NCI-H526 (cell line): ENCODE results near the gene MAP3K7.

Experiments used
- DNase-seq, 2 experiments: peaks; one replicate each; lab custom pipeline; 2025; lab: John Stamatoyannopoulos, UW

The MAP3K7 gene

DNA sequence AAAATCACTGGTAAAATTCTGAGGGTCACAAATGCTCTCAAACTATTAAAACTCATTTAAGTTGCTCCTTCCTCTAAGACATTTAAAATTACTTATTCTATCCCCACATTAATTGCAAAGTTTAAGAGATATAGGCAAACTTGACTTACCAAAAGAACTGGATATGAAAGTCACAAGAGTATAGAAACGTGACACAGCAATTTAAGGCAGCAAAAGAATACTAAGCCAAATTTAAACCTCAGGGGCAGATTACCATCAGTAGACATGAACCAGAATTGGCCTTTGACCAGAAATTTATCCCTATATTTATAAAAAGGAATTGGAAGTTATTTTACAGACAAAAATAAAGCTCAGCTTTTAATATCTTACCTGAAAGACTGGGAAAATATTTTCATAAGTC, 56.0 kb downstream of the MAP3K7 start:
- DNase-seq, result no peak

DNA sequence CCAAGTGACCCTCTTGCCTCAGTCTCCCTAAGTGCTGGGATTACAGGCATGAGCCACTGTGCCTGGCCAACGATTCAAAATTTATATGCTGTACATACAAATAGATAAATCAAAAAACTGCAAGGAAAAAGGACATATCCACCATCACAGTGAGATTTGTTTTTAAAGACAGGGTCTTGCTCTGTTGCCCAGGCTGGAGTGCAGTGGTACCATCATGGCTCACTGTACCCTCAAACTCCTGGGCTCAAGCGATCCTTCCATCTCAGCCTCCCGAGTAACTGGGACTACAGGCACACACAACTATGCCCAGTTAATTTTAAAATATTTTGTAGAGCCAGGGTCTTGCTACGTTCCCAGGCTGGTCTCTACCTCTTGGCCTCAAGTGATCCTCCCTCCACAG, 61.5 kb downstream of the MAP3K7 start:
- no peak for DNase-seq

- no peak for DNase-seq
Observed at GRCh38 chr6:90523779-90524310, 63.0 kb downstream of the MAP3K7 start.

- no peak for DNase-seq
Observed at GRCh38 chr6:90521955-90522354, 64.9 kb downstream of the MAP3K7 start.

GRCh38 chr6:90516074-90516660, 70.7 kb downstream of the MAP3K7 start:
- DNase-seq, result no peak

- DNase-seq, result no peak
Observed at GRCh38 chr6:90514496-90514895, 72.4 kb downstream of the MAP3K7 start.

GRCh38 chr6:90508753-90509152, 78.1 kb downstream of the MAP3K7 start:
- DNase-seq, result no peak

GRCh38 chr6:90502866-90503407, 83.9 kb downstream of the MAP3K7 start:
- no peak for DNase-seq

DNA sequence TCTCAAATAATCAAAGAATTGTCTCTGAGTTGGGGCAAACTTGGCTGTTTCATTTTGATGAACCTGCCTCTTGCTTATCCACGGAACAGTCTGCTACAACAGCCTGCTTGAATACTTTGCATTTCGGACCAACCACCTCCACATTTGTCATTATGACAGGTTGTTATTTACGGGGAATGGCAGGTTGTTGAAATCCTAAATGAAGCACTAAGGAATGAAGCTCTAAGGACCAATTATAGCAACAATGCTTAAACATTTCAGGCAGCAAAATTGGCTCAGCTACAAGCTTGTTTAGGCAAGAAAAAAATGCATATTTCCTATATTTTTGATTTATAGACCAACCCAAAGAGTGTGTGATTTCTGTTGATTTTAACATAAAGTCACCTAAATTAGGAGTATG, 84.5 kb downstream of the MAP3K7 start:
- DNase-seq, result no peak

GRCh38 chr6:90500458-90500857, 86.4 kb downstream of the MAP3K7 start:
- DNase-seq, result peak; percentile 16 to 18

DNA sequence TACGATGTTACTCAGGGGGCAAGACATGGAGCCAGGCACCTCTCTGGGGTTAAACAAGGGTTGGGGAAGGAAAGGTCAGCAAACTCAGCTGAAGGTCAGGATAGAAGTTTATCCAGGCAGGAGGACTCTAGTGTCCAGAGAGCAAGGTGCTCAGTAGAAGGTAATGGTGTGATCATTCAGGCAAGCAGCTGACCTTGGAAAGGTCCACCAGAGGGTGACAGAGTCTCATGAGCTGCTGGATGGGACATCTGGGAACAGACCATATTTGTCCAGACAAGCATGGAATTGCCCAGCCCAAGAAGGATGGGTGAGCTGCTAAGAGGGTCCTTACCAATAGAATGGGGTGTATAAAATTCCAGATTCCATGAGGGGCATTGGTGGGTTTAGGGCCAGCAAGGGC, 89.5 kb downstream of the MAP3K7 start:
- DNase-seq, result peak in 1 of 2 experiments; percentile 19

DNA sequence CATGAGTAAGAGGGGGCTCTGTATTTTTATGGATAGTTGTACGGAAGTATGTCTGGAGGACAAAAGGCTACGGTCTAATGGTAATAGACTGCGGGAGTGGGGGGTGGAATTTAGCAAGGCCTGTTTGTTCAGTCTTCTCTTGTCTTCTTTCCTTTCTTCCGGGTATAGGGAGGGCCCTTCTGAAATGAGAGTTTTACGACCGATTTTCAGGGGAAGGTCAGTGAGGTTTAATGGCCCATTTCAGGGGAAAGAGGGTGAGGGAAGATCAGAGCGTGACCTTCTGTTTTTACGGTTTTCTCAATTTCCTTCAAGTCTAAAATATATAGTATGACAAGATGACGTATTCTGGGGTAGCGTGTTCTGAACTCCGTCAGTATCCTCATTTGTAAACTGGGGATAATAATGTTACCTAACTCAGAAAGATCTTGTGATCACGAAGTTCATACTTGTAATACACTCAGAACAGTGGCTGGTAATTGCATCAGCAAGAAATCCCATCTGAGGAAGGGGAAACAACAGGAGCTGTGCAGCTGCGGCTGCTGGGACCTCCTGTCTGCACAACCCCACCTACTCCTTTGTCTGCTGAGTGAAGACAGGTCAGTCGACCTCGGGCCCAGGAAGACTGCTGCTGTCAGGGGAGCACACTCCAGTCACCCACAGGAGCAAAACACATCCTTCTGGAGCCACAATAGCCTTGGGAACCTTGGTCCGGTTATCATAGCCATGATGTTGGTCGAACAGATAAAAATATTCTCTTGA, 90.4 kb downstream of the MAP3K7 start:
- DNase-seq, result no peak

- DNase-seq, result no peak
Observed at GRCh38 chr6:90495216-90495817, 91.6 kb downstream of the MAP3K7 start.

- DNase-seq, result no peak
Observed at GRCh38 chr6:90494067-90494780, 92.6 kb downstream of the MAP3K7 start.

DNA sequence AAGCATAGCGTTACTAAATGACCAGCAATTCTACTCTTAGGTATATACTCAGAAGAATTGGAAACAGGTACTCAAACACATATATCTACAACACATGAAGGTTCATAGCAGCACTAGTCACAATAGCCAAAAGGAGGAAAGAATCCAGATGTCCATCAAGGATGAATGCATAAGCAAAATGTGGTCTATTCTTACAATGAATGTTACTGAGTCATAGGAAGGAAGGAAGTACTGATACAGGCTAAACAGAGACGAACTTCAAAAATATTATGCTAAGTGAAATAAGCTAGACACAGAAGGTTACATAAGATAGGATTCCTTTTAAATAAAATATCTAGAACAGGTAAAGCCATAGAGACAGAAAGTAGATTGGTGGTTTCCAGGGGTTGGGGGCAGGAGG, 93.5 kb downstream of the MAP3K7 start:
- no peak for DNase-seq

GRCh38 chr6:90492798-90493197, 94.1 kb downstream of the MAP3K7 start:
- no peak for DNase-seq

DNA sequence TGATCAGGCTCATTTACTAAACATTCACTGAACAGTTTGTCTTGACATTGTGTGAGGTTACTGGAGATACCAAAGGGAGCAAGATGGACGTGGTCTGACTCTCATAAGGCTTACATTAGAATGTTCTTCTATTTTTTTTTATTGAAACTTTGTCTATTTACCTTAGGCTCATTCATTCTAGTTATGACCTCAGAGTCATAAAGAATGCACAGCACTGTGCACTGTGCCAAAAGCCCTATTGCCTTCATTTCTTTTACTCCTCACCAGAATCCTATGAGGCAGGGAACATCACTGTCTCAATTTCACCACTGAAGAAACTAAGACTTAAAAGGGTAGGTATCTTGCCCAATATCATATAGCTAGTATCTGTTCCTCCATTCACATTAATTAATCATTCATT, 94.5 kb downstream of the MAP3K7 start:
- no peak for DNase-seq

DNA sequence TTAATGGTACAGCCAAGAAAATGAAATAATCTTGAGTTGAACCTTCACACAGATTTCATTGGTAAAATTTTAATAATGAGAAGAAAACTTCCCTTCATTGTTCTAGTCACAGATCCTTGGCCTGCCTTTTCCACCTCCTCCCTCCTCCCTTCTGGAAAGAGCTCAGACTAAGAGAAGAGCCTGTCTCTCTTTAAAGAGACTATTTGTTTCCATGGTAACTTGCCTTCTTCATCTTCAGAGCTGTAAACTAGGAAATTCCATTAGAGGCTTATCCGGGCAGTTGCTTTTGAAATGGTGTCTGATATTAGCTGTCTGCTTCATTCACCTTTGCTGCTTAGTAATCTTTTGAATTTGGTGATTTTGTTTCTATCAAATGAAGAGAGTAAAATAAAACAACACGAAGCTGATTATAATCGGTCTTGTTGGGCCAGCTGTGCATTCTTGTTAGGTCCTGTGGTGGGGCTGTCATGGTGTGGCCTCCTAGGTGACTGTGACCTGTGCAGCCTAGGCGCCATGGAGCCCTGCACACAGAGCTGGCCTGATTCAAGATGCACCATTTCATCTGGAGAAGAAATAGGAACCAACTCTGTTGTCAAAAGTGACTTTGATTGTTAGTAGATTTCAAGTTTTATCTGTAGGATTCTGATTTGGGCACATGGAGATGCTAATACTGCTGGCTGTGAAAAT, 96.7 kb downstream of the MAP3K7 start:
- no peak for DNase-seq

DNA sequence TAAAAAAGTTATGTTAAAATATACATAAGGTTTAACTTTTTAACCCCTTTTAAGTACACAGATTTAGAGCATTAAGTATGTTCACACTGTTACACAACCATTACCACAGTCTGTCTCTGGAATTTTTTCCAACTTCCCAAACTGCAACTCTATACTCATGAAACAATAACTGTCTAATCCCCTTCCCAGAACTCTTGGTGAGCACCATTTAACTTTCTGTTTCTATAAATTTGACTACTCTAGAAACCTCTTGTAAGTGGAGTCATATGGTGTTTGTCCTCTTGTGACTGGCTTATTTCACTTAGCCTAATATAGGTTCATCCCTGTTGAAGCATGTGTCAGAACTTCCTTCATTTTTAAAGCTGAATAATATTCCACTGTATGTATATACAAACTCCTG, 98.1 kb downstream of the MAP3K7 start:
- no peak for DNase-seq

DNA sequence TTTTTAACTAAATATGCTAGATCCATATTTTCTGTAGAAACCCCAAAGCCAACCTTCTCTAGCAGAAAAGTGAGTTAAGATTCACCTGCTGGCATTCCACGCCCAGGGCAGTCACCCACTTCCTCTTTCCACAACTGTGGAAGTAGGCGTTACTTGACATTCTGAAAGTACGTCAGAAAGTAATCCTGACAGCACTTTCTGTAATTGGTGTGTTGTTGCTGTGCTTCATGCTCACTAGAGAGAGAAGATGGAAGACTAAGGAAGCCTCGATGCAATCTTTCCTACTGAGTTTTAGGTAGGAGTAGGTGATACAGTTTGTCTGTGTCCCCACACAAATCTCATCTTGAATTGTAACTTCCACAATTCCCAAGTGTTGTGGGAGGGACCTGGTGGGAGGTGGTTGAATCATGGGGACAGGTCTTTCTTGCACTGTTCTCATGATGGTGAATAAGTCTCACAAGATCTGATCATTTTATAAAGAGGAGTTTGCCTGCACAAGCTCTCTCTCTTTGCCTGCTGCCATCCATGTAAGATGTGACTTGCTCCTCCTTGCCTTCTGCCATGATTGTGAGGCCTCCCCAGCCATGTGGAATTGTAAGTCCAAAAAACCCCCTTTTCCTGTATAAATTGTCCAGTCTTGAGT, 101.1 kb downstream of the MAP3K7 start:
- no peak for DNase-seq

DNA sequence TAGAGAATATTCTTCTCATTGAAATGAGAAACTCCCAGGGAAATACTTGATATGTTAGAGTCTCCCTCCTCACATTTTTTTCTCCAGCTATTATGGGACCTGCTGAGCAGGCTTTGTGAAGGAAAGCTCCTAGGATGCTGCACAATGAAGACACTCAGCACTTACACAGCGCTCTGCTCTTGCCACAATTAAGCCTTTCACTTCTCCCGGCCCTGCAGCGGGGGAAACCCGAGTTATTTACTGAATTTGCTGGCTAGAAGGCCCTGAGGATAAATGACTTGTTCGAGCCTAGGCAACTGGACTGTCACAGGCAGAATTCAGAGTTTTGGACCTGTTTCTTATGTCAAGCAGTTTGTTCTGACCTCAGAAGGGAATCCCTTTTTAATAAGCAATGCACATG, 102.0 kb downstream of the MAP3K7 start:
- DNase-seq, result no peak
